Testis (tissue), 3 donors: ENCODE measurements around the gene PPFIBP1. TPM values are rescaled to one million over a fixed set of nuclear protein-coding genes. Genes with fewer than 3 reads are reported as not detected.

Experiments used
- DNase-seq: peaks from one replicate; pipeline ENCODE4 v3.0.0-alpha.2; 2019
- H3K27ac ChIP-seq, 2 donors: fragments of 200-600 bp; sonication (generic); one replicate each; pipeline ENCODE4 v1.5.1; 2019
- H3K27me3 ChIP-seq: fragments of 200-600 bp; sonication (generic); one replicate; pipeline ENCODE4 v1.5.1; 2019
- H3K36me3 ChIP-seq: fragments of 200-600 bp; sonication (generic); one replicate; pipeline ENCODE4 v1.5.1; 2017; ENCODE audit warnings: low read depth; ENCODE audit errors: missing control alignments
- H3K4me1 ChIP-seq: fragments of 200-600 bp; sonication (generic); one replicate; pipeline ENCODE4 v1.5.1; 2019
- H3K4me3 ChIP-seq, 2 donors: fragments of 200-600 bp; sonication (generic); one replicate each; pipeline ENCODE4 v1.5.1; 2017 to 2019
- H3K9me3 ChIP-seq: fragments of 200-600 bp; sonication (generic); one replicate; pipeline ENCODE4 v1.5.1; 2017
- CTCF ChIP-seq, 3 experiments: fragments of 450-650 bp in 2 of 3; fragments of 200-600 bp in 1 of 3; sonication (generic) in 1 of 3; IDR thresholded peaks; one replicate each; pipeline ENCODE4 v1.5.1; 2016 to 2019; ENCODE audit warnings: antibody characterized with exemption in 3 of 3, mild to moderate bottlenecking in 2 of 3, moderate library complexity in 1 of 3
- POLR2A ChIP-seq: fragments of 450-650 bp; IDR thresholded peaks from one replicate; pipeline ENCODE4 v1.6.1; 2017; ENCODE audit warnings: antibody characterized with exemption, mild to moderate bottlenecking, moderate library complexity
- WGBS, 2 donors: methylation state at CpG; one replicate each; pipeline ENCODE4 v1.1.5; 2018; 5-methylcytosine and 5-hydroxymethylcytosine counted together
- intact Hi-C: fragments of 100-400 bp; cut with DNase I; formaldehyde crosslinking; loops from one replicate; pipeline ENCODE4 v1.15.1; 2023; ENCODE audit warnings: low total_unique reads
- polyA plus RNA-seq: library from polyadenylated mRNA; stranded (reverse); fragments of 350-450 nt; fragmentation: Illumina TruSeq; extraction: RNeasy Lipid Tissue Mini Kit (QIAGEN cat#74804); gene quantifications from one replicate; pipeline ENCODE4 v1.2.3, GENCODE V29; 2014; ENCODE audit warnings: low read depth, low replicate concordance; ENCODE audit not compliant: insufficient read depth
- total RNA-seq, 2 donors: library from RNA; depleted of rRNA; stranded (reverse); fragments of >200 nt; gene quantifications; one replicate each; pipeline ENCODE4 v1.2.3, GENCODE V29; 2016

PPFIBP1 gene
- total and polyA plus RNA-seq, 3 donors from 2014 or later, result 33.4 to 87.8 (median 75.3) TPM

DNA sequence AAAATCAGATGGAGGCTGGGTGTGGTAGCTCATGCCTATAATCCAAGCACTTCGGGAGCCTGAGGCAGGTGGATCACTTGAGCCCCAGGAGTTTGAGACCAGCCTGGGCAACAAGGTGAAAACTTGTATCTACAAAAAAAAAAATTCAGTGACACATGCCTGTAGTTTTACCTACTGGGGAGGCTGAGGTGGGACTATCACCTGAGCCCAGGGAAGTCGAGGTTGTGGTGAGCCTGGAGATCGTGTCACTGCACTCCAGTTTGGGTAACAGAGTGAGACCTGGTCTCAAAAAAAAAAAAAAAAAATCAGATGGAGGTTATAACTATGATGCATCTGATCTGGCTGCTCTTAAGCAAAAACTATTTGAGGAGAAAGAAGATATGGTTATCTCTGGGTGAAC is 26.6 kb upstream of the PPFIBP1 start:
- TF ChIP-seq POLR2A (no peak), CTCF (IDR thresholded peaks at IDR 0.05) (no peak)
- no peaks in the 10 kb centered on the region for H3K9me3 ChIP-seq
- intact Hi-C loops, result no loop called here
- no peak for DNase-seq
- H3K4me1 ChIP-seq, result no peaks in the 10 kb centered on the region
- H3K36me3 ChIP-seq, result no peaks in the 10 kb centered on the region
- no peak overlapping the region for H3K27ac ChIP-seq
- H3K27me3 ChIP-seq, result no peaks in the 10 kb centered on the region
- H3K4me3 ChIP-seq, result no peak overlapping the region
- WGBS, 2 donors, result 83 to 95% methylated on average over 3 of the region's 3 CpGs

DNA sequence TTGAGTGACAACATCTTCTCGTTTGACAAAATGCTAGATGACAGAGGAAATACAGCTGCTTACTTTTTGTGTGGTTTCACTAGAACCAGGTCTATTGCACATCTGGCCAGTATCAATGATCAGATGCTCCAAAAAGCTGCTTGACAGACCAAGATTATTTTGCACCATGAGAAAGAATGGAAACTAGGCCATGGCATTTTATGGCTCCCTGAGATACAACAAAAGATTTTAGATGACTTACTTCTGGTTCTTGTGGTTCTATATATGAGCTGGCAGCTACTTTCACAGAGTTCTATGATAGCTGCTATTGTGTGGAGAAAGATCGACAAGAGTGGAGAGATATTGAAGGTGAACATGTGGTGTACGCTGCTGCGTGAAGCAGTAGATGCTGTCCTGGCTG is 25.9 kb upstream of the PPFIBP1 start:
- H3K27me3 ChIP-seq, result no peaks in the 10 kb centered on the region
- no peaks in the 10 kb centered on the region for H3K4me1 ChIP-seq
- H3K9me3 ChIP-seq, result no peaks in the 10 kb centered on the region
- no peak for TF ChIP-seq CTCF (IDR thresholded peaks at IDR 0.05)
- no peak for DNase-seq
- H3K27ac ChIP-seq, result no peak overlapping the region
- intact Hi-C loops, result no loop called here
- H3K36me3 ChIP-seq, result no peaks in the 10 kb centered on the region
- no peak overlapping the region for H3K4me3 ChIP-seq
- WGBS, 2 donors, result 92 to 95% methylated on average over 4 of the region's 4 CpGs

DNA sequence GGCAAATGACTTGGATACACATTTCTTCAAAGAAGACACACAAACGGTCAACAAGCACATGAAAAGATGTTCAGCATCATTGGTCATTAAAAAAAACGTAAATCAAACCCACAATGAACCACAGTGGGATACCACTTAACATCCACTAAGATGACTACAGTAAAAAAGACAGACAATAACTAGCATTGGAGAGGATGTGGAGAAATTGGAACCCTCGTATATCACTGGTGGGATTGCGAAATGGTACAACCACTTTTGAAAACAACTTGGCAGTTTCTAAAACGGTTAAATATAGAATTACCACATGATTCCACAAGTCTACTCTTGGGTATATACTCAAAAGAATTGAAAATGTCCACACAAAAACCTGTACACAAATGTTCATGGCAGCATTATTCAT is 25.2 kb upstream of the PPFIBP1 start:
- H3K36me3 ChIP-seq, result no peaks in the 10 kb centered on the region
- WGBS, 2 donors, result 88 to 93% methylated on average over 5 of the region's 5 CpGs
- no peak for DNase-seq

GRCh38 chr12:27499377-27499776 is 24.6 kb upstream of the PPFIBP1 start:
- Histone ChIP-seq H3K9me3 (no peaks in the 10 kb centered on the region), H3K36me3 (no peaks in the 10 kb centered on the region), H3K4me1 (no peaks in the 10 kb centered on the region), H3K27me3 (no peaks in the 10 kb centered on the region), H3K27ac (no peak overlapping the region), H3K4me3 (no peak overlapping the region)
- TF ChIP-seq POLR2A (no peak), CTCF (IDR thresholded peaks at IDR 0.05) (no peak)
- intact Hi-C loops, result no loop called here
- WGBS, 2 donors, result 96 to 98% methylated on average over 3 of the region's 3 CpGs
- DNase-seq, result no peak

More for the DNA sequence above, 25.2 kb upstream of the PPFIBP1 start:
- intact Hi-C loops, result no loop called here
- H3K9me3 ChIP-seq, result no peaks in the 10 kb centered on the region
- no peak for TF ChIP-seq POLR2A
- no peak for TF ChIP-seq CTCF (IDR thresholded peaks at IDR 0.05)
- no peak overlapping the region for H3K27ac ChIP-seq
- no peaks in the 10 kb centered on the region for H3K27me3 ChIP-seq
- no peak overlapping the region for H3K4me3 ChIP-seq
- H3K4me1 ChIP-seq, result no peaks in the 10 kb centered on the region

DNA sequence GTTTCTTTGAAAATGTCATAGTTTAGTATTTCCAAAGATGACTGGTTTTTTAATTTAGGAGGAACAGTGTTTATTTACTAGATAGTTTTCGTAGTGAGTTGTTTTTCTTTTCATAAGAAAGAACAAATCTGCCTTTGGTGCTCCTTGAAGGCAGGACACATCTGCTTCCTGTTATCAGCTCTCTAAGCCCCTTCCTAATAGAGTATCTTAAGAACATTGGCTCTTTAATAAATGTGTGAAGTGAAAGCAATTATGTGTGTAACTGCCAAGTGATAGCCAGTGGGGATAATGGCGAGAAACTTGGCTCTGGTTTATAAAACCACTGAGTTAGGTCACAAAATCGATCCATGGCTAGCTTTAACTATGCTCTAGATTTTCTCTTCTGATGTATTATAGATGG is 23.5 kb upstream of the PPFIBP1 start:
- Histone ChIP-seq H3K4me3 (no peak overlapping the region), H3K27ac (no peak overlapping the region), H3K36me3 (no peaks in the 10 kb centered on the region), H3K27me3 (no peaks in the 10 kb centered on the region), H3K4me1 (no peaks in the 10 kb centered on the region), H3K9me3 (no peaks in the 10 kb centered on the region)
- TF ChIP-seq POLR2A (no peak), CTCF (IDR thresholded peaks at IDR 0.05) (no peak)
- DNase-seq, result no peak
- WGBS, 2 donors, result 50 to 53% methylated on average over 3 of the region's 3 CpGs
- intact Hi-C loops, result no loop called here
